Stimulated activated CD4-positive, alpha-beta T cell treated with anti-CD3 and anti-CD28 coated beads, Interleukin-1b, Interleukin-23, amount 100 ng/mL, for 4 hours (primary cell): ENCODE results near the gene FBLN2.
"Not testable (repeated sequence)": the region's sequence is repeated elsewhere in the genome, so short reads cannot be mapped to it uniquely, and the experiment has no call there.

ENCODE experiments used
- DNase-seq, 2 donors: peaks; one replicate each; pipeline ENCODE4 v3.0.0-alpha.2; 2020; ENCODE audit warnings: low read depth in 2 of 2

The FBLN2 gene

GRCh38 chr3:13549623-13550422 lies 898 bp downstream of the FBLN2 start:
- no peak for DNase-seq

- no peak for DNase-seq
Measured at GRCh38 chr3:13550423-13550690, 1.4 kb downstream of the FBLN2 start.

- DNase-seq, result no peak
Measured at GRCh38 chr3:13550791-13551360, 2.0 kb downstream of the FBLN2 start.

GRCh38 chr3:13552857-13553652 lies 4.1 kb downstream of the FBLN2 start:
- DNase-seq, result no peak

- DNase-seq, result no peak
Measured at GRCh38 chr3:13553686-13554085, 4.8 kb downstream of the FBLN2 start.

- DNase-seq, result no peak
Measured at GRCh38 chr3:13555753-13556152, 6.8 kb downstream of the FBLN2 start.

- DNase-seq, result no peak
Measured at GRCh38 chr3:13556207-13556606, 7.3 kb downstream of the FBLN2 start.

- DNase-seq, result no peak
Measured at GRCh38 chr3:13556917-13557316, 8.0 kb downstream of the FBLN2 start.

- no peak for DNase-seq
Measured at GRCh38 chr3:13557417-13557816, 8.5 kb downstream of the FBLN2 start.

- no peak for DNase-seq
Measured at GRCh38 chr3:13557926-13558325, 9.0 kb downstream of the FBLN2 start.

GRCh38 chr3:13558651-13559050 lies 9.7 kb downstream of the FBLN2 start:
- no peak for DNase-seq

GRCh38 chr3:13559764-13560525 lies 11.0 kb downstream of the FBLN2 start:
- DNase-seq, result no peak

- no peak for DNase-seq
Measured at GRCh38 chr3:13561376-13561775, 12.5 kb downstream of the FBLN2 start.

GRCh38 chr3:13561967-13562366 lies 13.0 kb downstream of the FBLN2 start:
- no peak for DNase-seq

- DNase-seq, result not testable (repeated sequence)
Measured at GRCh38 chr3:13562421-13562820, 13.5 kb downstream of the FBLN2 start.

- DNase-seq, result no peak
Measured at GRCh38 chr3:13563321-13563720, 14.4 kb downstream of the FBLN2 start.

GRCh38 chr3:13563911-13564310 lies 15.0 kb downstream of the FBLN2 start:
- no peak for DNase-seq

GRCh38 chr3:13564751-13565560 lies 16.0 kb downstream of the FBLN2 start:
- DNase-seq, result no peak

GRCh38 chr3:13565581-13566452 lies 16.9 kb downstream of the FBLN2 start:
- DNase-seq, result no peak

GRCh38 chr3:13566453-13566748 lies 17.5 kb downstream of the FBLN2 start:
- no peak for DNase-seq
